Germinal center (tissue), 1 donor: ENCODE measurements around the gene LAIR1.

ENCODE experiments used
- DNase-seq: peaks from one replicate; pipeline ENCODE4 v3.0.0; 2012; ENCODE audit warnings: mixed read lengths, low spot score

LAIR1 gene

DNA sequence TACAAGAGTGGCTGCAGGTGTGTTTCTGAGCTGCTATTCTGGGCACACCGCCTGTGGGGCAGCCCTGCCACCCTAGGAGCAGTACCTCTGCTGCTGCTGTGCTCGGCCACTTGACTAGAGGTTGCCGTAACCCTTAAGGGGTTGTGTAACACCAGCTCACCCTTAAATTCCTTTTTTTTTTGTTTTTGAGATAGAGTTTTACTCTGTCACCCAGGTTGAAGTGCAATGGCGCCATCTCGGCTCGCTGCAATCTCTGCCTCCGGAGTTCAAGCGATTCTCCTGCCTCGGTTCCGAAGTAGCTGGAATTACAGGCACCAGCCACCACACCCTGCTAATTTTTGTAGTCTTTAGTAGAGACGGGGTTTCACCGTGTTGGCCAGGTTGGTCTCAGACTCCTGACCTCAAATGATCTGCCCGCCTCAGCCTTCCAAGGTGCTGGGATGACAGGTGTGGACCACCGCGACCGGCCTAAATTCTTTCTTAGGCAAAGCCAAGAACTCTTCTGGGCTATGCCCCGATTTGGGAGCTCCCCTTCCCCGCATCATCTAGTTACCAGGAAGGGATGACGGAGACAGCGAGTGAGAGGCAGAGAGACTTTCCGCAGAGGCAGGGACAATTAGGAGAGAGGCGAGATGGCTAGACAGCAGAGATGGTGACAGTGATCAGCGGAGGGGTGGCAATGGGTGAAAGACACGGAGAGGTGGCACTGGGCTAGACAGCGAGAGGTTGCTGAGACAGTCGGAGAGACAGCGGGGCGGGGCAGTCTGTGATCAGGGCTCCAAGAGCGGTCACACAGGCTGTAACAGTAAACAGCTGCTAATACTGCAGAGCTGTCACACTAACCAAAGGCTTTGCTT lies 47.4 kb downstream of the LAIR1 start:
- DNase-seq: no peak

DNA sequence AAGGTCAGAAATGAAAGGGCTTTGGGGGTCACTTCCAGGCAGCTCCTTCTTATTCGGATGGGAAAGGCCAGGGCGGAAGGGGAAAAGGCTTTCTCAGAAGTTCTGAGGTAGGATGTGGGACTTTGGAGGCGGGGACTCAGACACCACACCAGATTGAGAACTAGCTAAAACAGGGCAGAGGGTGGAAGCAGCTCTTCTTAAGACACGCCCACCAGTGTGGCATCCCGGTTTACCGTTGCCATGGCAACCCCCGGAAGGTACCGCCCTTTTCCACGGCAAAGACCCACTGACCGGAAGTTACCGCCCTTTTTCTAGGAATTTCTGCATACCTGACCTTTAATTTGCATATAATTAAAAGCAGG lies 48.0 kb downstream of the LAIR1 start:
- no peak for DNase-seq

DNA sequence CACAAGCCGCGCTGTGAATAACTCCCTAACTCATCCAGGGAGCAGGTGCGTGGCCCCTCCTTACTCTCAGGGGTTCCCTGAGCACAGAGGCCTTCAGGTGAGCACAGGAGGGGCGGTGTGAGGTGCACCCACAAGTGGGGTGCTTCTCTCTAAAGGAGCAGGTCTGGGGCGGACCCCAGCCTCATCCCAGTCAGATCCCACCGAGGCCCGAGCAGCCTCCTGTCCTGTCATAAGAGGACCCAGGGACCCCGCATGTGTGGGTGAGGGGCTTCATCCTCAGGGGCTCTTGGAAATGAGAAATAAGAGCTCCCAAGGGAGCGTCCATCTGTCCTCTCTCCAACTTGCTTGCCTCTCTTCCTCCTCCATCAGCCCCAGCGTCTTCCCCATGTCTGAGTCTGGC lies 48.8 kb downstream of the LAIR1 start:
- no peak for DNase-seq

DNA sequence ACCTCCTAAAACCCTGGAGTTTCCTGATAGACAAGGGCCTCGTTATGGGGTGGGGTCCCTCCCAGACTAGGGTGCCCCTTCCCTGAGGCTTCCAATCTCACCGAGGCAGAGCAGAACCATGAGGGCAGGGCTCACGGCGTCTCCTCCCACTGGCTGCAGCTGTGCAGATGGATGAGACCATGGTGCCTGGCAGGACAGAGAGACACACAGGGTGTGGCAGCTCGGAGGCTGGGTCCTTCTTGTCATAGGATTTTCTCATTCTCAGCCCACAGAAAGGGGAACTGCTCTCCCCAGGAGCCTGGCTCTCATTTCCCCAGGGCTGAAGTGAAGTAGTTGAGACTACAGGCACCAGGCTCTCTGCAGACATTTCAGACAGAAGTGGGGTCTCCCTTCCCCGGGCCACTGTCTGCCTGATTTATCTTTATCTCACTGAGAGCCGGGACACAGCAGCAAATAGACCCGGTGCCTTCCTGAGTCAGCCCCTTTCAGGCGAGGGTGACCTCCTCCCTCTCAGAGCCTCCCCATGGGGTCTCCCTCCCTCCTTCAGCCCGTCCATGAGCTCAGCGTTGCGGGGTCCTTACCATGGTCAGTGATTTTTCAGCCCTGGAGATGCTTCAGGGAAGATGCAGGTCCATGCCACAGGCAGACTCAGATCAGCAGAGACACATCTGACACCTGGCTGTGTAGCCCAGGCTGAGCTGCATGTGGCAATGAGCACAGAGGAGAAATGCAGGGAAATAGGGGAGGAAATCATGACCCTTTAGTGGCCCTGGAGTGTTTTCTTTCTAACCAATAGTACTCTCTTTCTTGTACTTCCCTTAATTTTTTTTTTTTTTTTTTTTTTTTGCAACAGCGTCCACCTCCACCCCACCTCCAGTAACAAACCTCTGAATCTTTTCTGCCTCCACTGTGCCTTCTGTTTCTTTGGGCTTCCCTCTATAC lies 52.0 kb downstream of the LAIR1 start, which contains the start of gene LILRA5:
Gene LILRA5, minus strand, starts transcription at position 731 of the 942 bp plus-strand sequence. Its CDS starts 147 bp downstream, at position 584.
- DNase-seq: no peak

DNA sequence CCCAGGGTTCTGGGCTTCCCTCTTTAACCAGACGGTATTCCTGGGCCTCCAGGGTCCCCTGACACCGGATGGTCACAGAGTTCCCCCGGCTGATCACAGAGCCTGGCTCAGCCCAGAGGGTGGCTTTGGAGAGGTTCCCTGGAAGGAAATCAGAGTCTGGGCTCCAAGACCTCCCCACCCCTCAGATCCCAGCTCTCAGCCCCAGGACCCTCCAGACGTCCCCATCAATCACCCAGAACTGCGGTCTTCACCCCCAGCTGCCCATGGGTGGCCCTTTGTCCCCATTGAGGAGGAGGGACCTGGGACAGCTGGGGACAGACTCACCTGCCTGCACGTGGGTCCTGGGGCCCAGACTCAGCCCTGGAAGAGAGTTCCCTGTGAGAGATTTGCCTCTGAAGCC lies 52.7 kb downstream of the LAIR1 start:
- DNase-seq: no peak

DNA sequence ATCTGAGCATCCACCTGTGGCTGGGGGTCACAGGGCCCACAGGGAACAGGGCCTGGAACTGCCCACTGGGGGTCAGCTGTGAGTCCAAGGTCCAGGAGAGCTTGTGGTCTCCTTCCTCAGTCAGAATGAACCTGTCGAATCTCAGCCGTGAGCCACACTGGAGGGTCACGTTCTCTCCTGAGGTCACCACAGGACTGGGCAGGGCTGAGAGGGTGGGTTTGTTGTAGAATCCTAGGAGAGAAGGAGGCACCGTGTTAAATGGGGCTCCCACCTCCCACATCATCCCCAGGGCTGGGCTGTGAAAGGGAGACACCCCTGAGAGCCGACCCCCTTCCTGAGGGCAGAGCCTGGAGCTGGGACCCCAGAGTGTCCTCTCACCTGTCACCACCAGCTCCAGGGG lies 53.2 kb downstream of the LAIR1 start:
- no peak for DNase-seq

DNA sequence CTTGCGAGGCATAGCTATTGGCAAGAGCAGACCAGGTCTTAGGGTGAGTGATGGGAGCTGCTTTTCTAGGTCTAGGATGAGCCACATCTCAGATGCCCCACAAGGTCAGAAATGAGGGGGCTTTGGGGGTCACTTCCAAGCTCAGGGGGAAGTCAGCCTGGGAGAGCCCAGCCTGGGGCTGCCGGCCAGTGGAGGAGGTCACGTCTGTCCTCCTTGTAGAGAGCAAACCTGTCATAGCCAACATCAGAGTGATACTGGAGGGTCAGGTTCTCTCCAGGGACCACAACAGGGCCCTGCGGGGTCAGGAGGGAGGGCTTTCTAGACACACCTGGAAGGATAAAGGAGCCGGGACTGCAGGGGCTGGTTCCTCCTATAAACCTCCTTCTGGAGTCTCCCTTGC lies 54.2 kb downstream of the LAIR1 start:
- DNase-seq: no peak

DNA sequence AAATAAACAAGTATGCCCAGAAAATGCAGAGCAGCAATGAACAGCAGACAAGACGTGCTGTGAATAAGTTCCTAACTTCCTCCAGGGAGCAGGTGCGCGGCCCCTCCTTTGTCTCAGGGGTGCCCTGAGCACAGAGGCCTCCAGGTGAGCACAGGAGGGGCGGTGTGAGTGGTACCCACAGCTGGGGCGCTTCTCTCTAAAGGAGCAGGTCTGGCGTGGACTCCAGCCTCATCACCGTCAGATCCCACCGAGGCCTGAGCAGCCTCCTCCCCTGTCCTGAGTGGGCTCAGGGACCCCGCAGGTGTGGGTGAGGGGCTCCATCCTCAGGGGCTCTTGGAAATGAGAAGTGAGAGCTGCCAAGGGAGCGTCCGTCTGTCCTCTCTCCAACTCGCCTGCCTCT lies 54.9 kb downstream of the LAIR1 start:
- no peak for DNase-seq

DNA sequence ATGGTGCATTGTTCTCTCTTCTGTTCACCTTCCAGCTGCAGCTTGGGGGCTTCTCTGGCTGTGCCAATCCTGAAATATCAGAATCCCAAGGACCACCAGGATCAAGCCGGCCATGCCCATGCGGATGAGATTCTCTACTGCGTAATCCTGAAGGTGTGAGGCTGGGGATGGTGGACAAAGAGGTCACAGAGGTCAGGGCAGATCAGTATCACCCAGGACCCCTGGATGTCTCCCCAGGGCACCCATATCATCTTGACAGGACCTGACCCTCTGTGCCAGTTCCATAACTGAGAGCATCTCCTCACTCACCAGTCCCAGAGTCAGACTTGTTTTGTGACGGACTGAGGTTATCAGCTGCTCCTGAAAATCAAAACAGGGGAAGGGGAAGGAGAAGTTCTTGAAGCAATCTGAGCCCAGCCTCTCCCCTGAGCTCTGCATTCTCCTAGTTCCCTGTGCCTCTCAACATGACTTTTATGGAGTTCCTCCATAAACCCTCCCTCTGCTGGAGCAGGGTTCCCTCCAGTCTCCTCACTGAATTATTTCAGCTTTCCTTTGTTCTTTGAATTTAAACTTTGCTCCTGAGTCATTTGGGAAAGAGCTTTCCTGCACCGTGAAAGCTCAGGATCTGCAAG lies 57.2 kb downstream of the LAIR1 start:
- DNase-seq: no peak

DNA sequence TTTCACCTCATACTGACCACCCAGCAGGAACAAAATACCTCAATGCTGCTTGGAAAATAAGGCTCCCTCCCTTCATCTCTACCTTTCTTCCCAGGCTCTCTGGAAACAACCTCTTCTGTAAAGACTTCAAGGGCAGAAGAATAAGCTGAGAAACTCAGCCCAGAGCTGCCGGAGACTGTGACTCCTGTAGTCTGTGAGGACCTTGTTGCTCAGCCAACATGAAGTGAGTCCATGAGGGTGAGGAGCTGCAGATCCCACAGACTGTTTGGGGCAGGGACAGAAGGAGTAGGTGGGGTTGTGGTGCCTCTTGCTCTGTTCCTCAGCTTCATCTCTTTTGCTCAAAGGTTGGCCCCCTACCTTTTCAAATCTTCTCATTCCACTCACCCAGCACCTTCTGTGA lies 59.6 kb downstream of the LAIR1 start:
- no peak for DNase-seq

DNA sequence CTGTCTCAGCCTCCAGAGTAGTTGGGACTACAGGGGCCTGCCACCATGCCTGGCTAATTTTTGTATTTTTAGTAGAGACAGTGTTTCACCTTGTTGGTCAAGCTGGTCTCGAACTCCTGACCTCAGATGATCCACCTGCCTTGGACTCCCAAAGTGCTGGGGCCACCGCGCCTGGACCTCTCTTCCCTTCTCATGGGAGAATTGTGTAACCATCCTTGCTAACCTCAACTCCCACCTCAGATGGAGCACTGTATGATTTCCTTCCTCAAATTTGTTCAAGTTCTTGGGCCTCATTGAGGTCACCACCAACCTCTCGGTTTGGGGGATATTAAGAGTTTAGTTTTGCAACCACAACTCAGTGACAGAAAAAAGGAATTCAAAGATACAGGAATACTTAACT lies 62.5 kb downstream of the LAIR1 start:
- no peak for DNase-seq
